Lower leg skin (tissue), 4 donors: ENCODE measurements around the gene SRRM2. TPM values are rescaled to one million over a fixed set of nuclear protein-coding genes. Genes with fewer than 3 reads are reported as not detected.

Experiments used
- DNase-seq, 2 donors: peaks; one replicate each; pipeline ENCODE4 v3.0.0-alpha.2; 2019; ENCODE audit warnings: low spot score in 2 of 2
- H3K4me3 ChIP-seq: fragments of 200-600 bp; sonication (generic); 2 replicates; pipeline ENCODE4 v1.5.1; 2017; ENCODE audit warnings: mild to moderate bottlenecking, low read depth; ENCODE audit not compliant: poor library complexity, severe bottlenecking
- CTCF ChIP-seq, 3 donors: fragments of 450-650 bp; IDR thresholded peaks; one replicate each; pipeline ENCODE4 v1.5.1; 2016; ENCODE audit warnings: antibody characterized with exemption in 3 of 3, mild to moderate bottlenecking in 3 of 3, moderate library complexity in 2 of 3
- POLR2A ChIP-seq, 2 donors: fragments of 450-650 bp; IDR thresholded peaks; one replicate each; pipeline ENCODE4 v1.6.1; 2016 to 2017; ENCODE audit warnings: antibody characterized with exemption in 2 of 2, mild to moderate bottlenecking in 1 of 2, moderate library complexity in 1 of 2
- WGBS, 2 donors: methylation state at CpG; one replicate each; pipeline ENCODE4 v1.1.5; 2018; 5-methylcytosine and 5-hydroxymethylcytosine counted together
- intact Hi-C: fragments of 100-400 bp; cut with DNase I; formaldehyde crosslinking; loops from one replicate; pipeline ENCODE4 v1.15.0; 2023; ENCODE audit warnings: low total_unique reads
- total RNA-seq, 4 donors: library from RNA; depleted of rRNA; stranded (reverse); fragments of >200 nt; gene quantifications; one replicate each; pipeline ENCODE4 v1.1.0, GENCODE V29; 2016

Gene SRRM2
- total RNA-seq, 4 donors from 2014 or later, result 257 to 830 (median 272) TPM

GRCh38 chr16:2814551-2815298 is 62.3 kb downstream of the SRRM2 start:
- no peak overlapping the region for H3K4me3 ChIP-seq
- DNase-seq, result no peak
- WGBS, 2 donors, result 76 to 87% methylated on average over 19 to 20 of the region's 20 CpGs
- intact Hi-C loops, result no loop called here
- no peak for TF ChIP-seq CTCF (IDR thresholded peaks at IDR 0.05)
- no peak for TF ChIP-seq POLR2A (IDR thresholded peaks at IDR 0.05)

GRCh38 chr16:2815299-2815771 is 62.9 kb downstream of the SRRM2 start:
- intact Hi-C loops, result no loop called here
- no peak overlapping the region for H3K4me3 ChIP-seq
- 81 to 85% methylated on average over 5 to 10 of the region's 10 CpGs for WGBS, 2 donors
- TF ChIP-seq CTCF (IDR thresholded peaks at IDR 0.05) (no peak), POLR2A (IDR thresholded peaks at IDR 0.05) (no peak)
- DNase-seq, result no peak

- no peak for TF ChIP-seq CTCF (IDR thresholded peaks at IDR 0.05)
- TF ChIP-seq POLR2A (IDR thresholded peaks at IDR 0.05), result no peak
- 50 to 72% methylated on average over 17 to 25 of the region's 28 CpGs for WGBS, 2 donors
- no peak within 1 kb of the TSS for H3K4me3 ChIP-seq
- intact Hi-C loops, result no loop called here
- DNase-seq, result no peak
Observed at GRCh38 chr16:2816751-2817339, 64.4 kb downstream of the SRRM2 start, which contains the start of gene PRSS21. Gene PRSS21 (plus strand): TSS chr16:2817237. CDS start chr16:2817269, 32 bp downstream.

- no peak for TF ChIP-seq POLR2A (IDR thresholded peaks at IDR 0.05)
- TF ChIP-seq CTCF (IDR thresholded peaks at IDR 0.05), result no peak
- H3K4me3 ChIP-seq, result no peak overlapping the region
- DNase-seq, result no peak
- intact Hi-C loops, result no loop called here
- WGBS, 2 donors, result 61 to 77% methylated on average over 52 to 68 of the region's 68 CpGs
Observed at GRCh38 chr16:2817340-2818271, 65.2 kb downstream of the SRRM2 start.

- H3K4me3 ChIP-seq, result no peak overlapping the region
- DNase-seq, result no peak
- 72 to 73% methylated on average over 10 of the region's 10 CpGs for WGBS, 2 donors
- TF ChIP-seq CTCF (IDR thresholded peaks at IDR 0.05), result no peak
- TF ChIP-seq POLR2A (IDR thresholded peaks at IDR 0.05), result no peak
- intact Hi-C loops, result no loop called here
Observed at GRCh38 chr16:2818272-2818876, 65.9 kb downstream of the SRRM2 start.
